Panc1 (cell line): Measurements from ENCODE around the gene CNRIP1. TPM values are rescaled to one million over a fixed set of nuclear protein-coding genes. Genes with fewer than 3 reads are reported as not detected.

Experiments used
- ATAC-seq: fragments of 200-7000 bp; cut with Tn5 transposase; 2 replicates; pipeline ENCODE4 v1.9.1; 2020; ENCODE audit warnings: mild to moderate bottlenecking, moderate library complexity
- BruUV-seq: library from RNA; stranded (reverse); fragments of 400-500 nt; replicated peaks from 2 replicates; lab custom pipeline; 2021; lab: Mats Ljungman, UMichigan
- CTCF ChIA-PET: fragments of 300-600 bp; sonication (Branson Sonifier 250); formaldehyde crosslinking; loops from one replicate; lab custom pipeline; 2022; ENCODE audit warnings: antibody characterized with exemption; lab: Charles Lee
- POLR2A ChIA-PET: fragments of 300-600 bp; sonication (Branson Sonifier 250); formaldehyde crosslinking; loops from one replicate; lab custom pipeline; 2022; ENCODE audit warnings: antibody characterized with exemption; lab: Charles Lee
- DNase-seq: peaks from one replicate; pipeline ENCODE4 v3.0.0-alpha.2; 2010; ENCODE audit warnings: low read depth, low spot score
- H3K27ac ChIP-seq: 2 replicates; pipeline ENCODE4 v1.5.1; 2011; ENCODE audit warnings: mild to moderate bottlenecking, low read length, inconsistent platforms
- H3K27me3 ChIP-seq: fragments of 200-500 bp; sonication (Bioruptor generic); 2 replicates; pipeline ENCODE4 v1.6.0; 2014; ENCODE audit warnings: low read length, inconsistent platforms; ENCODE audit not compliant: control insufficient read depth, insufficient read depth
- H3K36me3 ChIP-seq: fragments of 200-500 bp; sonication (Bioruptor generic); 2 replicates; pipeline ENCODE4 v1.5.1; 2014; ENCODE audit warnings: inconsistent platforms, mild to moderate bottlenecking, low read length, moderate library complexity; ENCODE audit not compliant: control insufficient read depth, insufficient read depth
- H3K4me1 ChIP-seq: 2 replicates; pipeline ENCODE4 v1.5.1; 2011; ENCODE audit warnings: inconsistent platforms, mild to moderate bottlenecking, low read length, moderate library complexity; ENCODE audit not compliant: control insufficient read depth, insufficient read depth
- H3K4me3 ChIP-seq, 2 experiments: 2 replicates each; pipeline ENCODE4 v1.5.1; 2011 to 2012; ENCODE audit warnings: low read depth in 2 of 2, low read length in 2 of 2, mild to moderate bottlenecking in 2 of 2, inconsistent platforms in 1 of 2, moderate library complexity in 1 of 2
- H3K9me3 ChIP-seq: fragments of 200-500 bp; sonication (Bioruptor generic); 2 replicates; pipeline ENCODE4 v1.5.1; 2014; ENCODE audit warnings: low read depth, mild to moderate bottlenecking, inconsistent platforms, low read length, moderate library complexity; ENCODE audit not compliant: control insufficient read depth, insufficient read depth
- POLR2AphosphoS5 ChIP-seq: IDR thresholded peaks from 2 replicates; pipeline ENCODE4 v1.6.1; 2012; ENCODE audit warnings: mild to moderate bottlenecking, low read depth, low read length, moderate library complexity
- SIN3A ChIP-seq: IDR thresholded peaks from 2 replicates; pipeline ENCODE4 v1.6.1; 2012; ENCODE audit warnings: low read depth, mild to moderate bottlenecking, low read length, moderate library complexity, borderline replicate concordance; ENCODE audit not compliant: insufficient read depth
- TCF7L2 ChIP-seq: IDR thresholded peaks from 2 replicates; pipeline ENCODE4 v1.6.1; 2011; ENCODE audit warnings: mild to moderate bottlenecking, low read depth, low read length, inconsistent platforms
- in situ Hi-C: cut with HindIII; loops from 2 replicates; pipeline ENCODE4 v1.10.0; 2016; ENCODE audit warnings: low sequenced_read_pairs, low pct_unique_long_range_greater_than_20kb
- intact Hi-C: fragments of 100-400 bp; cut with micrococcal nuclease; formaldehyde crosslinking; loops from one replicate; pipeline ENCODE4 v1.10.0; 2022; ENCODE audit not compliant: unreplicated experiment
- total RNA-seq: library from RNA; stranded (reverse); gene quantifications from one replicate; pipeline ENCODE4 v1.2.1, GENCODE V29; 2021; ENCODE audit not compliant: unreplicated experiment
- TF ChIP-seq, protein P1 (sequence below): fragments of 450-650 bp; IDR thresholded peaks from 2 replicates; pipeline ENCODE4 v1.5.1; 2017; ENCODE audit warnings: mild to moderate bottlenecking
- TF ChIP-seq, protein P2 (sequence below), 2 experiments: IDR thresholded peaks; 2 replicates each; pipeline ENCODE4 v1.6.1; 2011 to 2012; ENCODE audit warnings: low read depth in 2 of 2, control low read depth in 1 of 2, low read length in 1 of 2, mild to moderate bottlenecking in 1 of 2, moderate library complexity in 1 of 2; ENCODE audit not compliant: insufficient read depth in 1 of 2

The CNRIP1 gene
- total RNA-seq, 1 experiment from 2014 or later: not detected

DNA sequence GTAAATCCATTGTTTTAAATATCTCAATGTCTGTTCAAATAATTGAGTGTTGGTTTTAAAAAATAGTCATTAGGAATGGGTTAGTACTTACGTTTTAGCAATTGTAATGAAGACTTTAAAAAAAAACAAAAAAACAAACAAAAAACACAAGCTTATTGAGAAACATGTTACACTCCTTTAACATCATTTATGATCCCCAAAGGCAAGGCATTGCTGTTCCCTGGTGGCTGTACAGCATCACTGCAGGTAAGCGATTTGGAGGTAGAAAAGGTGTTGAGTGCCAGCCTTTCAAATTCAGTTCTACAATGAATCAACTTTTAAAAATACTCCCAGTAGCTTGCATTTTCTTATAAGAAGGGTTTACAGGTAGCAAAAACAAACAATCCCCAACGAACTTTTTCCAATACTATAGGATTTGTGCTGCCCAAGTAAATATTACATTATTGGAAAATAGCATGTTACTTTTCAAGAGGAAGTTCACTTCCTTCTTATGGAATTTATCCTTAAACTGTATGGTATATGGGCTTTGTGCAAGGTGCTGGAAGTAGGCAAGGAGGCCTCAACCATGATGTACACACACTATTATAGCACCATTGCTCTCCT, 27.5 kb downstream of the CNRIP1 start:
- no peak for TF ChIP-seq SIN3A
- TF ChIP-seq, protein P1, sequence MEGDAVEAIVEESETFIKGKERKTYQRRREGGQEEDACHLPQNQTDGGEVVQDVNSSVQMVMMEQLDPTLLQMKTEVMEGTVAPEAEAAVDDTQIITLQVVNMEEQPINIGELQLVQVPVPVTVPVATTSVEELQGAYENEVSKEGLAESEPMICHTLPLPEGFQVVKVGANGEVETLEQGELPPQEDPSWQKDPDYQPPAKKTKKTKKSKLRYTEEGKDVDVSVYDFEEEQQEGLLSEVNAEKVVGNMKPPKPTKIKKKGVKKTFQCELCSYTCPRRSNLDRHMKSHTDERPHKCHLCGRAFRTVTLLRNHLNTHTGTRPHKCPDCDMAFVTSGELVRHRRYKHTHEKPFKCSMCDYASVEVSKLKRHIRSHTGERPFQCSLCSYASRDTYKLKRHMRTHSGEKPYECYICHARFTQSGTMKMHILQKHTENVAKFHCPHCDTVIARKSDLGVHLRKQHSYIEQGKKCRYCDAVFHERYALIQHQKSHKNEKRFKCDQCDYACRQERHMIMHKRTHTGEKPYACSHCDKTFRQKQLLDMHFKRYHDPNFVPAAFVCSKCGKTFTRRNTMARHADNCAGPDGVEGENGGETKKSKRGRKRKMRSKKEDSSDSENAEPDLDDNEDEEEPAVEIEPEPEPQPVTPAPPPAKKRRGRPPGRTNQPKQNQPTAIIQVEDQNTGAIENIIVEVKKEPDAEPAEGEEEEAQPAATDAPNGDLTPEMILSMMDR: peak; percentile 79; the same call in 1 of the 2 replicates
- TF ChIP-seq TCF7L2: no peak
- no peak for TF ChIP-seq POLR2AphosphoS5
- Histone ChIP-seq H3K36me3 (no peaks in the 10 kb centered on the region), H3K9me3 (no peaks in the 10 kb centered on the region), H3K4me3 (no peak overlapping the region), H3K27me3 (peaks cover 2% of the 10 kb centered on the region; the same call in 1 of the 2 replicates), H3K27ac (no peak overlapping the region), H3K4me1 (no peaks in the 10 kb centered on the region)
- POLR2A ChIA-PET: no interaction called here
- ATAC-seq (peak; percentile 84), DNase-seq (peak; percentile 18)
- intact Hi-C loops (loop anchor here (2.0 kb wide), 1 partner anchor 169 kb away; no protein-coding TSS in a partner anchor), in situ Hi-C loops (no loop called here)
- CTCF ChIA-PET: interaction anchor here (0.7 to 1.6 kb wide), 6 partner anchors 9 to 170 kb away, joined by 3 to 11 read pairs (median 4); no protein-coding TSS in a partner anchor
- no TSS peak for BruUV-seq

DNA sequence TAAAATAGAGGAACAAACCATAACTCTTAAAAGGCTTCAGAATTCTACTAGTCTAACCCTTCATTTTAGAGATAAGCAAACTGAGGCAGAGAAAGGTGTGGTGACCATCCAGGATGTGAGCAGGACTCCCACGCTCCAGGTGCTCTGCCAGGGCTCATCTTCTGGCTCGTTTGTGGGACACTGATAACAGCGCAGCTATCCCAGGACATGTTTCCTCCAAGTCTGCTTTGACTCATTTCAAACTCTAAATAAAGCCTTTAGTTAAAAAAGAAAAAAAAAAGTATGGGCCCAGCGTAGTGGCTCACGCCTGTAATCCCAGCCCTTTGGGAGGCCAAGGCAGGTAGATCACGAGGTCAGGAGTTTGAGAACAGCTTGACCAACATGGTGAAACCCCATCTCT, 28.4 kb downstream of the CNRIP1 start:
- Histone ChIP-seq H3K4me1 (no peaks in the 10 kb centered on the region), H3K36me3 (no peaks in the 10 kb centered on the region), H3K9me3 (no peaks in the 10 kb centered on the region), H3K27ac (no peak overlapping the region), H3K27me3 (peaks cover 2% of the 10 kb centered on the region; the same call in 1 of the 2 replicates), H3K4me3 (no peak overlapping the region)
- intact Hi-C loops: no loop called here
- CTCF ChIA-PET: interaction anchor here (0.7 to 1.6 kb wide), 3 partner anchors 8 to 169 kb away, joined by 3 to 13 read pairs (median 5); no protein-coding TSS in a partner anchor
- no TSS peak for BruUV-seq
- ATAC-seq: no peak
- no peak for TF ChIP-seq TCF7L2
- TF ChIP-seq POLR2AphosphoS5: no peak
- TF ChIP-seq, protein P1: no peak
- TF ChIP-seq, protein P2, sequence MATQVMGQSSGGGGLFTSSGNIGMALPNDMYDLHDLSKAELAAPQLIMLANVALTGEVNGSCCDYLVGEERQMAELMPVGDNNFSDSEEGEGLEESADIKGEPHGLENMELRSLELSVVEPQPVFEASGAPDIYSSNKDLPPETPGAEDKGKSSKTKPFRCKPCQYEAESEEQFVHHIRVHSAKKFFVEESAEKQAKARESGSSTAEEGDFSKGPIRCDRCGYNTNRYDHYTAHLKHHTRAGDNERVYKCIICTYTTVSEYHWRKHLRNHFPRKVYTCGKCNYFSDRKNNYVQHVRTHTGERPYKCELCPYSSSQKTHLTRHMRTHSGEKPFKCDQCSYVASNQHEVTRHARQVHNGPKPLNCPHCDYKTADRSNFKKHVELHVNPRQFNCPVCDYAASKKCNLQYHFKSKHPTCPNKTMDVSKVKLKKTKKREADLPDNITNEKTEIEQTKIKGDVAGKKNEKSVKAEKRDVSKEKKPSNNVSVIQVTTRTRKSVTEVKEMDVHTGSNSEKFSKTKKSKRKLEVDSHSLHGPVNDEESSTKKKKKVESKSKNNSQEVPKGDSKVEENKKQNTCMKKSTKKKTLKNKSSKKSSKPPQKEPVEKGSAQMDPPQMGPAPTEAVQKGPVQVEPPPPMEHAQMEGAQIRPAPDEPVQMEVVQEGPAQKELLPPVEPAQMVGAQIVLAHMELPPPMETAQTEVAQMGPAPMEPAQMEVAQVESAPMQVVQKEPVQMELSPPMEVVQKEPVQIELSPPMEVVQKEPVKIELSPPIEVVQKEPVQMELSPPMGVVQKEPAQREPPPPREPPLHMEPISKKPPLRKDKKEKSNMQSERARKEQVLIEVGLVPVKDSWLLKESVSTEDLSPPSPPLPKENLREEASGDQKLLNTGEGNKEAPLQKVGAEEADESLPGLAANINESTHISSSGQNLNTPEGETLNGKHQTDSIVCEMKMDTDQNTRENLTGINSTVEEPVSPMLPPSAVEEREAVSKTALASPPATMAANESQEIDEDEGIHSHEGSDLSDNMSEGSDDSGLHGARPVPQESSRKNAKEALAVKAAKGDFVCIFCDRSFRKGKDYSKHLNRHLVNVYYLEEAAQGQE (IDR thresholded peaks at IDR 0.05; ENCODE audit: insufficient read depth in 1 of 2, low read depth in 2 of 2, low read length in 1 of 2): no peak
- no peak for TF ChIP-seq SIN3A
- in situ Hi-C loops: no loop called here
- no peak for DNase-seq
- POLR2A ChIA-PET: interaction anchor here (0.7 kb wide), 1 partner anchor 1713 kb away, joined by 13 read pairs; no protein-coding TSS in a partner anchor
